Stimulated activated CD8-positive, alpha-beta memory T cell treated with anti-CD3 and anti-CD28 coated beads, Interleukin-4, amount 100 ng/mL, for 4 hours (primary cell): ENCODE measurements around the gene EXOC4.

Experiments
- DNase-seq, 2 donors: peaks; one replicate each; pipeline ENCODE4 v3.0.0-alpha.2; 2020; ENCODE audit warnings: low read depth in 2 of 2, low spot score in 1 of 2

Gene EXOC4

GRCh38 chr7:134088199-134088598, 835.3 kb downstream of the EXOC4 start:
- DNase-seq: no peak

DNA sequence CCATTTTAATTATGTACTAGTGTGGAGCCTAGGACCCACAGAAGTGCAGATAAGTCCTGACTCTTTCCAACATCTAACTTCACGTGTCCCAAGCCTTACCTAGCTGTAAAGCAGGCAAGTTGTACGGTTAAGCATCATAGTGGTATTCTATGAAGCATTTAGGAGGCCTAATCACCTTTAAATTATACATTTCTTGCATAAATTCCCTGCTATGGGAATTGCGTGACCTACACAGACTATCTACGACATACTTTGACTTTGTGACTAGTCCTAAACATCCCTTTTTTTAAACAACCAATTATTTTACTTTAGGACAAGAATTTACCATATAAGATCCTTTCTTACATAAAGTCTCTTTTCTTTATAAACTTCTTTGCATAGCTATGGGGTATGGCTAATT, 836.6 kb downstream of the EXOC4 start:
- DNase-seq: no peak

DNA sequence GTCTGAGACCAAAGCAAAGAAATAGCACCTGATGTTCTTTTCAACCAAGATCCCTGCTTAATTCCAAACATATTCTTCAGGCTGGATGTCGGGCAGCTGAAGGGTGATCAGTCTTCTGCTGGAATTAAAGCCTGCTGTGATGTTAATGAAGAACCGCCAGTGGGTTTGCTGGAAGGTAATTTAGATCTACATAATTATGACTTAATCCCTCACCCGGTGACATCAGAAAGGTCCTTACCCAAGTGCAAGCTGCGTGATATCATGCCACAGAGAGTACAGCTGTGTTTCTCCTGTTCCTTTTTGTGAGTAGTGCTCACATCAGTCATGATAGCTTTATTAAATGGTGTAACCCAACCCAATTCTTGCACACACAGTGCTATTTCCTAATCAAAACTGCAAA, 845.2 kb downstream of the EXOC4 start:
- no peak for DNase-seq

DNA sequence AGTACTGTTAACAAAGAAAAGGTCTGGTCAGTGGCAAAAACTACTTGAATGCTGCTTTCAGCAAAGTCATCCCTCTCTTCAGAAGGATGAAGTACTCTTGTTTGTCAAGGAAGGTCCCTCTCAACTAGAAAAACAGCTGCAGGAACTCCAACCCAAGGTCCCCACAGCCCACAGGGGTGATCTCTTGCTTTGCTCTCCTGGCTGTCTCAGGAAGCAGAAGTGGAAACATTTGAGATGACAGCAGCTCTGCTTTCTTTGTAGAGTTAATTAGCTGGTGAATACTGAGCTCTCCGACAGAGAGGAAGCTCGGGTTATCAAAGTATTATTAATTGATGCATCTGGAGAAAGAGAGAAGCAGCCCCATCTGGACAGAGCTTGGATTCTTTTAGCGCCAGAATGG, 848.8 kb downstream of the EXOC4 start:
- DNase-seq: no peak

GRCh38 chr7:134104166-134104565, 851.3 kb downstream of the EXOC4 start:
- no peak for DNase-seq

DNA sequence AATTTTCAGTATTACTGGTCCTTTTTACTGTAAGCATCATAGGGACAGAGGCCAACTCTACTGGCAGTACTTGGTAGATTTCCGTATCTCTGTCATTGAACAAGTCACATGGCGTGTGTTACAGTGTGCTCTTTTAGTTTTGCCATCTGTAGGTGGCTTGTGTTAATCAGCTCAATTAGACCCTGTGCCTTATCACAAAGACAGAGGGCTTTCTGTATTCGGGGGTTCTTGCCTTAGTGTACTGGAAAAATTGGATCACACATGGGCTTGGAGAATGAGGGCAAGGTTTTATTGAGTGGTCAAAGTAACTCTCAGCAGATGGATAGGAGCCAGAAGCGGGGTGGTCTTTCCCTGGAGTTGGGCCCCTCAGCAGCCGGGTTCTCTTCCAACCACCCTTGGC, 853.0 kb downstream of the EXOC4 start:
- no peak for DNase-seq

DNA sequence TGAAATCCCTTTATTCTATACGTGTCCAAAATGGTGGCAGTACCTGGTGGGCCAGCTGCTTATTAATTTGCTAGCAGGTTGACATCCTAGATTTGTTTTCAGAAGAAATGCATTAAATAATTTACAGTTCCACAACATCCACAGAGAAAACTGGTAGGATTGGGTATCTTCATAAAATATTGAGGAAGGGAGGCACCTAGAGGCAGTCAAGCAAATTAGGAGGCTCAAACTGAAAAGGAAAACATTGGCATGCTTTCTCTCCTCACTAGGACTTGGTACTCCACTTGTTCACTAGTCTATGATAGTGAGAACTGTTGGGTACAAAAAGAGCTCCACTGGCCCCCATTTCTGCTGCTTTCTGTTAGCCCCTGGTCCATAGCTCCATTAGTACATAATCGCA, 855.9 kb downstream of the EXOC4 start:
- DNase-seq: no peak

DNA sequence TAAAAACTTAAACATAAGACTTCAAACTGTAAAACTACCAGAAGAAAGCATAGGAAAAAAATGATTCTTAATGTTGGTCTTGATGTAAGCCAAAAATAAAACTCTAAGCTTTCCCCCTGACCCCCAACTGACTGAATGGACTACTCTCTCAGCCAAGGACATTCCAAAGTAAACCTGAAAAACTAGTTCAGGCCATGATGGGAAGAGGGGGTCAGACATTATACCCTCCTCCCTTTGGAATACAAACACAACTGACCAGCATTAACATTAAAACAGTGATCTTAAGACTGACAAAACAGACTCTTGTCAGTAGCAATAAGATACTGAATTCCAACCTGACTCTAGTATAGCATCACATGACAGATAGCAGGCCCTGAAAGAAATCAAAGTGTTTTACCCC, 860.8 kb downstream of the EXOC4 start:
- DNase-seq: no peak

DNA sequence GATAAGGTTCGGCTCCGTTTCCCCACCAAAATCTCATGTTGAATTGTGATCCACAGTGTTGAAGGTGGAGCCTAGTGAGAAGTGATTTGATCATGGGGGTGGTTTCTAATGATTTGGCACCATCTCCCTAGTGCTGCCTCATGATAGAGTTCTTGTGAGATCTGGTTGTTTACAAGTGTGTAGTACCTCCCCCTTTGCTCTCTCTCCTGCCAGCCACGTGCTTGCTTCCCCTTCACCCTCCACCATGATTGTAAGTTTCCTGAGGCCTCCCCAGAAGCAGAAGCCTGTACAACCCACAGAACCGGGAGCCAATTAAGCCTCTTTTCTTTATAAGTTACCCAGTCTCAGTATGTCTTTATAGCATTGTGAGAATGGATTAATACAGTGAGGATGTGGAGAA, 862.1 kb downstream of the EXOC4 start:
- DNase-seq: no peak
